Fibroblast of lung (primary cell): ENCODE results near the gene KRTAP4-3.

Experiments used
- EZH2 ChIP-seq: IDR thresholded peaks from 2 replicates; pipeline ENCODE4 v1.5.1; 2012; ENCODE audit warnings: low read length, control low read depth, mild to moderate bottlenecking; ENCODE audit errors: missing control alignments
- TF ChIP-seq, protein P1 (sequence below), 2 donors: IDR thresholded peaks in 1 of 2; conservative IDR thresholded peaks in 1 of 2; 1 replicate in 1 of 2; 2 replicates in 1 of 2; pipeline ENCODE4 v1.5.1; 2011 to 2012; ENCODE audit warnings: low read length in 2 of 2, control low read depth in 1 of 2, inconsistent platforms in 1 of 2, low read depth in 1 of 2, mild to moderate bottlenecking in 1 of 2

DNA sequence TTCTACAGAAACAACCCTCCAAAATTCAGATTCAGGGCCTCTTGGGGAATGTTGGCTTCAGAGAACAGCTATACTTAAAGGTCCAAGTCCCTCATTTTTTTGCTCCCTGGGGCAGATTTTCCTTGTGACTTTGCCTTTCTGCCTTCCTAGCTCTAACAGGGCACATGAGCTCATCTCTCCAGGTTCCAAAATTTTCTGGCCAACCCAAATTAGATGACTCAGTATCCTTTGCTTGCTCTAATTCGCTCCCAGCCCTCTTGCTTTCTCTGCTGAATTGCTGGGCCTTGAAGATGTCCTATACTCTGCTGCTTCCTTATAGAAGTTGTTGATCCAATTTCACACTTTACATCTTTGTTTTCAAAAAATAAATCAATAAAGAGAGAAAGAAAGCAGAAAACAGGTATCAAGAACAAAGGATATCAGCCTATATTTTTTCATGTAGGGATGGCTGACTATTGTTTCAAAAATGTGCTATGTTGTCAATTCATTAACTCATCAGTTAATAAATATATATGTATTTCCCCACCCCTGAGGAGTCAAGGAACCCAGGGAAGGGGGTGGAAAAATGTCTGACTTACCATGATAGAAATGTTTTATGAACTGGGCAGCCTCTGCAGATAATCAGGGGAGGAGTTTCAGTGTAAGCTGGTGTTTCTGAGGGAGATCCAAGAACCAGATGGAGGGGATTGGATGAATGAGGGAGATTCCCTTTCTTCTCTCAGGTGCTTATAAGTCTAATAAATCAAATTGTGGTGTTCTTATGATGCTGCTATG lies 11.0 kb upstream of the KRTAP4-3 start:
- TF ChIP-seq, protein P1, sequence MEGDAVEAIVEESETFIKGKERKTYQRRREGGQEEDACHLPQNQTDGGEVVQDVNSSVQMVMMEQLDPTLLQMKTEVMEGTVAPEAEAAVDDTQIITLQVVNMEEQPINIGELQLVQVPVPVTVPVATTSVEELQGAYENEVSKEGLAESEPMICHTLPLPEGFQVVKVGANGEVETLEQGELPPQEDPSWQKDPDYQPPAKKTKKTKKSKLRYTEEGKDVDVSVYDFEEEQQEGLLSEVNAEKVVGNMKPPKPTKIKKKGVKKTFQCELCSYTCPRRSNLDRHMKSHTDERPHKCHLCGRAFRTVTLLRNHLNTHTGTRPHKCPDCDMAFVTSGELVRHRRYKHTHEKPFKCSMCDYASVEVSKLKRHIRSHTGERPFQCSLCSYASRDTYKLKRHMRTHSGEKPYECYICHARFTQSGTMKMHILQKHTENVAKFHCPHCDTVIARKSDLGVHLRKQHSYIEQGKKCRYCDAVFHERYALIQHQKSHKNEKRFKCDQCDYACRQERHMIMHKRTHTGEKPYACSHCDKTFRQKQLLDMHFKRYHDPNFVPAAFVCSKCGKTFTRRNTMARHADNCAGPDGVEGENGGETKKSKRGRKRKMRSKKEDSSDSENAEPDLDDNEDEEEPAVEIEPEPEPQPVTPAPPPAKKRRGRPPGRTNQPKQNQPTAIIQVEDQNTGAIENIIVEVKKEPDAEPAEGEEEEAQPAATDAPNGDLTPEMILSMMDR (conservative IDR thresholded peaks at IDR 0.05 in 1 of 2, IDR thresholded peaks at IDR 0.05 in 1 of 2; ENCODE audit: low read depth in 1 of 2, low read length in 2 of 2), result no peak
- TF ChIP-seq EZH2, result no peak
